DMS153 (cell line): ENCODE measurements around the gene C5orf15.
A peak's percentile ranks its signal among the peaks of the same experiment; 100 is the strongest.

Experiments used
- DNase-seq: peaks from one replicate; lab custom pipeline; 2025; lab: John Stamatoyannopoulos, UW

Gene C5orf15

GRCh38 chr5:133921979-133922378 is 46.4 kb downstream of the C5orf15 start:
- no peak for DNase-seq

GRCh38 chr5:133921069-133921468 is 47.4 kb downstream of the C5orf15 start:
- DNase-seq, result no peak

- no peak for DNase-seq
Measured at GRCh38 chr5:133919148-133920136, 49.0 kb downstream of the C5orf15 start.

GRCh38 chr5:133918731-133919130 is 49.7 kb downstream of the C5orf15 start:
- no peak for DNase-seq

GRCh38 chr5:133918316-133918715 is 50.1 kb downstream of the C5orf15 start:
- no peak for DNase-seq

- DNase-seq, result no peak
Measured at GRCh38 chr5:133917785-133918184, 50.6 kb downstream of the C5orf15 start.

- DNase-seq, result peak; percentile 3
Measured at GRCh38 chr5:133916914-133917313, 51.5 kb downstream of the C5orf15 start.

- no peak for DNase-seq
Measured at GRCh38 chr5:133916479-133916878, 51.9 kb downstream of the C5orf15 start.

GRCh38 chr5:133914434-133914833 is 54.0 kb downstream of the C5orf15 start:
- no peak for DNase-seq

GRCh38 chr5:133913413-133914155 is 54.8 kb downstream of the C5orf15 start:
- no peak for DNase-seq

GRCh38 chr5:133912951-133913350 is 55.5 kb downstream of the C5orf15 start:
- DNase-seq, result no peak

- no peak for DNase-seq
Measured at GRCh38 chr5:133910571-133910970, 57.9 kb downstream of the C5orf15 start.

- no peak for DNase-seq
Measured at GRCh38 chr5:133909603-133910002, 58.8 kb downstream of the C5orf15 start.

- peak; percentile 0 for DNase-seq
Measured at GRCh38 chr5:133907075-133907474, 61.4 kb downstream of the C5orf15 start.

- no peak for DNase-seq
Measured at GRCh38 chr5:133906303-133906702, 62.1 kb downstream of the C5orf15 start.
